ENCODE results near the gene NT5C1B. TPM values are rescaled to one million over a fixed set of nuclear protein-coding genes. Genes with fewer than 3 reads are reported as not detected.

The NT5C1B gene
- total RNA-seq, 1 donor from 2014 or later = not detected

Small RNA genes lying within 50 kb of the gene (small RNA-seq; reads per million reads assigned to genes)
- gene RNU6-1215P = not detected

Other genes starting within 250 kb of the NT5C1B start
- gene RDH14, start 28.9 kb downstream of the NT5C1B start, total RNA-seq = 23.0 TPM

Data from skeletal muscle tissue (tissue), 2 donors.